ENCODE measurements around the gene CDK18.

Gene CDK18

GRCh38 chr1:205502992-205503391, 1.5 kb upstream of the CDK18 start:
- TF ChIP-seq CTCF (IDR thresholded peaks at IDR 0.05; ENCODE audit: control insufficient read depth, insufficient read depth, low read depth, low read length, missing control alignments), result no peak
- no peak overlapping the region for H3K4me3 ChIP-seq (ENCODE audit: control insufficient read depth, low read depth, low read length)
- DNase-seq (ENCODE audit: low read depth), result no peak

GRCh38 chr1:205505076-205505729, 734 bp downstream of the CDK18 start:
- DNase-seq (ENCODE audit: low read depth), result no peak
- peak overlapping the region; percentile 31 for H3K4me3 ChIP-seq (ENCODE audit: control insufficient read depth, low read depth, low read length)
- TF ChIP-seq CTCF (IDR thresholded peaks at IDR 0.05; ENCODE audit: control insufficient read depth, insufficient read depth, low read depth, low read length, missing control alignments), result peak; percentile 1

GRCh38 chr1:205505791-205506190, 1.3 kb downstream of the CDK18 start:
- DNase-seq (ENCODE audit: low read depth), result no peak
- no peak for TF ChIP-seq CTCF (IDR thresholded peaks at IDR 0.05; ENCODE audit: control insufficient read depth, insufficient read depth, low read depth, low read length, missing control alignments)
- H3K4me3 ChIP-seq (ENCODE audit: control insufficient read depth, low read depth, low read length), result no peak overlapping the region

- no peak for DNase-seq (ENCODE audit: low read depth)
- no peak overlapping the region for H3K4me3 ChIP-seq (ENCODE audit: control insufficient read depth, low read depth, low read length)
- TF ChIP-seq CTCF (IDR thresholded peaks at IDR 0.05; ENCODE audit: control insufficient read depth, insufficient read depth, low read depth, low read length, missing control alignments), result no peak
Measured at GRCh38 chr1:205506409-205507200, 2.1 kb downstream of the CDK18 start.

- no peak for TF ChIP-seq CTCF (IDR thresholded peaks at IDR 0.05; ENCODE audit: control insufficient read depth, insufficient read depth, low read depth, low read length, missing control alignments)
- no peak overlapping the region for H3K4me3 ChIP-seq (ENCODE audit: control insufficient read depth, low read depth, low read length)
- DNase-seq (ENCODE audit: low read depth), result no peak
Measured at GRCh38 chr1:205508227-205508714, 3.8 kb downstream of the CDK18 start.

- no peak for DNase-seq (ENCODE audit: low read depth)
- no peak overlapping the region for H3K4me3 ChIP-seq (ENCODE audit: control insufficient read depth, low read depth, low read length)
- no peak for TF ChIP-seq CTCF (IDR thresholded peaks at IDR 0.05; ENCODE audit: control insufficient read depth, insufficient read depth, low read depth, low read length, missing control alignments)
Measured at GRCh38 chr1:205510308-205510950, 6.0 kb downstream of the CDK18 start.
